HG02610 (cell line): ENCODE measurements around the gene SLC35A2.

Experiments
- ATAC-seq: cut with Tn5 transposase; IDR thresholded peaks from one replicate; pipeline ENCODE4 v1.9.1; 2021; ENCODE audit warnings: mild to moderate bottlenecking, moderate library complexity; ENCODE audit not compliant: unreplicated experiment

The SLC35A2 gene

GRCh38 chrX:48927736-48928382, 16.4 kb upstream of the SLC35A2 start:
- no peak for ATAC-seq

- no peak for ATAC-seq
Observed at GRCh38 chrX:48927123-48927522, 15.7 kb upstream of the SLC35A2 start.

GRCh38 chrX:48924270-48924669, 12.8 kb upstream of the SLC35A2 start:
- ATAC-seq = no peak

GRCh38 chrX:48923771-48924170, 12.3 kb upstream of the SLC35A2 start:
- ATAC-seq = no peak

GRCh38 chrX:48920718-48921104, 9.3 kb upstream of the SLC35A2 start:
- no peak for ATAC-seq

GRCh38 chrX:48919947-48920717, 8.7 kb upstream of the SLC35A2 start:
- no peak for ATAC-seq

GRCh38 chrX:48919360-48919841, 8.0 kb upstream of the SLC35A2 start:
- ATAC-seq = peak; percentile 20

GRCh38 chrX:48918643-48919340, 7.3 kb upstream of the SLC35A2 start, which contains the start of gene PIM2:
Gene PIM2 (minus strand): TSS chrX:48919024. CDS start chrX:48918834, 190 bp downstream.
- ATAC-seq = peak; percentile 87

GRCh38 chrX:48918301-48918642, 6.8 kb upstream of the SLC35A2 start:
- ATAC-seq = no peak

GRCh38 chrX:48917139-48918001, 5.9 kb upstream of the SLC35A2 start:
- ATAC-seq = peak; percentile 37

GRCh38 chrX:48914593-48915493, 3.4 kb upstream of the SLC35A2 start:
- ATAC-seq = no peak

GRCh38 chrX:48913605-48914366, 2.3 kb upstream of the SLC35A2 start:
- ATAC-seq = no peak

GRCh38 chrX:48910926-48911411, 477 bp downstream of the SLC35A2 start:
- ATAC-seq = peak; percentile 8

- no peak for ATAC-seq
Observed at GRCh38 chrX:48909703-48910294, 1.6 kb downstream of the SLC35A2 start.

- ATAC-seq = no peak
Observed at GRCh38 chrX:48908600-48908999, 2.8 kb downstream of the SLC35A2 start.

- ATAC-seq = no peak
Observed at GRCh38 chrX:48905090-48905790, 6.2 kb downstream of the SLC35A2 start.

- ATAC-seq = no peak
Observed at GRCh38 chrX:48904626-48905025, 6.8 kb downstream of the SLC35A2 start.

- no peak for ATAC-seq
Observed at GRCh38 chrX:48904180-48904579, 7.3 kb downstream of the SLC35A2 start.
